NCI-H2081 treated with DMSO at 0.1 percent for 48 hours (cell line): ENCODE data around the gene INPP5A.
"Not testable (repeated sequence)": the region's sequence is repeated elsewhere in the genome, so short reads cannot be mapped to it uniquely, and the experiment has no call there.

Experiments used
- DNase-seq: peaks from one replicate; lab custom pipeline; 2025; lab: John Stamatoyannopoulos, UW

INPP5A gene

DNA sequence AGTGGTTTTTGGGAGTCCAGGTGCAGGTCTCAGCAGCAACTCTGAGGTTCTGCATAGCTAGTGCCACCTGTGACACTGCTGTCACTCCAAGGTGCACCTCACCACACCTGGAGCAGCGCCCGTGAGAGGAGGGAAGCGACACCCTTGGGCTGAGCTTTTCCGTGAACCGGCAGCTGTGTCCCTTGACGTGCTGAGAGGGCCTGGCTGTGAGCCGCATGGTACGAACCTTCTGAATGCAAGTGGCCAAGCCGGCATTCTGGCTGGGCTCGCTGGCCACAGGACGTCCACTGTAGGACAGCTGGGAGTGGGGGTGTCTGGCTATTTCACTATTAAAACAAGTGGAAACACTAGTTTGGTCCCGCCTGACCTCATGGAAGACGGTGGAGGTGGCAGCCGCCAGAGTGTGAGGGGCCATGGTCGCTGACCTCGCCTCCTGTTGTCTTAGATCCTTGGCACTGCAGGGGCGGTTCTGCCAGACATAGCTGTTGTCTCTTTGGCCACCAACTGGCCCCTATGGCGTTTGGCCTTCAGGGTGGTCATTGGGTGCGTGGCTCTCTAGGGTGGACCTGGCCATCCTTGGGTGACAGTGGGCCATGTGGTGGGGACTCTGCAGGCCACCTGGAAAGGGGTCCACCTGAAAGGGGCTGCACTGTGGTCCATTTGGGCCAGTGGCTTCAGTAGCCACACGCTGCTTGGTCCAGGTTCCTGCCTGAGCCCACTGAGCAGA is 12.9 kb downstream of the INPP5A start:
- DNase-seq, result no peak

DNA sequence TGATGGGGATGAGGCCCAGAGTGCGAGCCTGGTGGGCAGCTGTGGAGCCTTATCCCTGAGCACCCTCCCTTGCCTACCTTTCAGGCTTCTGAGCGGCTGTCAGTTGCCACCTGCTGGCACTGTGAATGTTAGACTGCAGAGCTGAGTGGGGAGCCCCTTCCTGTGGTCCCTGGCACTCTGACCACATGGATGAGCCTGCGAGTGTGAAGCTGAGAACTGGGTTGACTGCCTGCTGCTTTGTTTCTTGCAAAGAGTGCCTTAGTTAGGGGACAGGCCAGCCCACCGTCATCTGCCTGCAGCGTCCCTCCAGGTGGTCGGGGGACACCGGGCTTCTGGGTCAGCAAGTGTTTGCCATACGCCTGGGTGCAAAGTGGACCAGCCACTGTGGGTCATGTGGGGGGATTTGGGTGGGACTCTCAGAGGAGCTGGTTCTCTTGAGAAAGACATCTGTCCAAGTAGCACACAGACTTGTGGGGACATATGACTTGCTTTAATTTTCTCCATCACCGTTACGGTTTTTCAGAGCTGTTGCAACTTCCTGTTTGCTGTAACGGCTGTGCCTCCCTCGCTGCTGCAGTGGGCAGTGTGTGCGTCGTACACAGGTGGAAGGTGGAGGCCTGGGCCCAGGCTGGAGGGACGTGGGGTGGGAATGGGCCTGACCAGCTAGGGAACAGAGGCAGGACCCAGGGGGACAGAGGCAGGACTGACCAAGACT is 13.7 kb downstream of the INPP5A start:
- no peak for DNase-seq

DNA sequence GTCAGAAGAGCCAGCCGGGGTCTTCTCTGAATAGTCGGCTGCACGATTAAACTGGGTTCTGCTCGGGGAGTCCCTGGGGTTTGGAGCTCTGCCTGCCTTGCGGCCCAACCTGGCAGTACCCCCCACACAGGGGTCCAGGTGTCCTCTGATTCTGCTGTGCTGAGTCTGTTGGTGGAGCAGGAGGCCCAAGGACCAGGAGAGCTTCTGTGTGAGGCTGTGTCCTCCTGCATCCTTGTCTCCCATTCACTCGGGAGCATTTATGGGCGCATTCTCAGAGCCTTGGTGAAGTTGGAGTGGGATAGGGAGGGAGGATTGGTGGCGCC is 14.2 kb downstream of the INPP5A start:
- no peak for DNase-seq

DNA sequence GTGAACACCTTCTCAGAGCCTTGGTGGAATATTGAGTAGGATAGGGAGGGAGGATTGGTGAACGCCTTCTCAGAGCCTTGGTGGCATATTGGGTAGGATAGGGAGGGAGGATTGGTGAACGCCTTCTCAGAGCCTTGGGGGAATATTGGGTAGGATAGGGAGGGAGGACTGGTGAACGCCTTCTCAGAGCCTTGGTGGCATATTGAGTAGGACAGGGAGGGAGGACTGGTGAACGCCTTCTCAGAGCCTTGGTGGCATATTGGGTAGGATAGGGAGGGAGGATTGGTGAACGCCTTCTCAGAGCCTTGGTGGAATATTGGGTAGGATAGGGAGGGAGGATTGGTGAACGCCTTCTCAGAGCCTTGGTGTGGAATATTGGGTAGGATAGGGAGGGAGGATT is 15.0 kb downstream of the INPP5A start:
- DNase-seq, result not testable (repeated sequence)

DNA sequence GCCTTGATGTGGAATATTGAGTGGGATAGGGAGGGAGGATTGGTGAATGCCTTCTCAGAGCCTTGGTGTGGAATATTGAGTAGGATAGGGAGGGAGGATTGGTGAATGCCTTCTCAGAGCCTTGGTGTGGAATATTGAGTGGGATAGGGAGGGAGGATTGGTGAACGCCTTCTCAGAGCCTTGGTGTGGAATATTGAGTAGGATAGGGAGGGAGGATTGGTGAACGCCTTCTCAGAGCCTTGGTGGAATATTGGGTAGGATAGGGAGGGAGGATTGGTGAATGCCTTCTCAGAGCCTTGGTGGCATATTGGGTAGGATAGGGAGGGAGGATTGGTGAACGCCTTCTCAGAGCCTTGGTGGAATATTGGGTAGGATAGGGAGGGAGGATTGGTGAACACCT is 16.0 kb downstream of the INPP5A start:
- DNase-seq, result not testable (repeated sequence)

DNA sequence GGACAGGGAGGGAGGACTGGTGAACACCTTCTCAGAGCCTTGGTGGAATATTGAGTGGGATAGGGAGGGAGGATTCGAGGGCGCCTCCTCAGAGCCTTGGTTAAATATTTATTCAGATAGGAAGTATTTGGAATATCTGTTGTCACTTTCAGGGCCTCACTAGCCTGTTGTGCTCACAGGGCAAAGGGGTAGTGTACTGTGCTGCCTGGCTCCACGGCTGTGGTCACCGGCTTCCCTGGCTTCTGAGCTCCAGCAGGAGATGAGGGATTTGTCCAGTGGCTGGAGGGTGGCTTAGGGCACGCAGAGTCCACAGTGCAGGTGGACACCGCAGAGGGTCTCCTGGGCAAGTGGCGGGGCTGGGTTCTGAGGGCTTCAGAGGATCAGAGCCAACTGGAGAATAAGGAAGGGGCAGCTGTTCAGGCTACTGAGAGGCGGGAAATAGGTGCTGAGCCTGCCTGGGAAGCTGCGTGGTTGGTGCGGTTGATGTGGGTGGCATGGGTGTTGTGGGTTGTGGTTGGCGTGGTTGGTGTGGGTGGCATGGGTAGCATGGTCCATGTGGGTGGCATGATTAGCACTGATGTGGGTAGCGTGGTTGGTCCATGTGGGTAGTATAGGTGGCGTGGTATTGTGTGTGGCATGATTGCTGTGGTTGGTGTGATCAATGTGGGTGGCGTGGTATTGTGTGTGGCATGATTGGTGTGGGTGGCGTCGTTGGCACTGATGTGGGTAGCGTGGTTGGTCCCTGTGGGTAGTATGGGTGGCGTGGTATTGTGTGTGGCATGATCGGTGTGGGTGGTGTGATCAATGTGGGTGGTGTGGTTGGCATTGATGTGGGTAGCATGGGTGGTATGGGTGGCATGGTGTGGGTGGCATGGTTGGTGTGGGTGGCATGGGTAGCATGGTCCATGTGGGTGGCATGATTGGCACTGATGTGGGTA is 16.7 kb downstream of the INPP5A start:
- DNase-seq, result no peak

DNA sequence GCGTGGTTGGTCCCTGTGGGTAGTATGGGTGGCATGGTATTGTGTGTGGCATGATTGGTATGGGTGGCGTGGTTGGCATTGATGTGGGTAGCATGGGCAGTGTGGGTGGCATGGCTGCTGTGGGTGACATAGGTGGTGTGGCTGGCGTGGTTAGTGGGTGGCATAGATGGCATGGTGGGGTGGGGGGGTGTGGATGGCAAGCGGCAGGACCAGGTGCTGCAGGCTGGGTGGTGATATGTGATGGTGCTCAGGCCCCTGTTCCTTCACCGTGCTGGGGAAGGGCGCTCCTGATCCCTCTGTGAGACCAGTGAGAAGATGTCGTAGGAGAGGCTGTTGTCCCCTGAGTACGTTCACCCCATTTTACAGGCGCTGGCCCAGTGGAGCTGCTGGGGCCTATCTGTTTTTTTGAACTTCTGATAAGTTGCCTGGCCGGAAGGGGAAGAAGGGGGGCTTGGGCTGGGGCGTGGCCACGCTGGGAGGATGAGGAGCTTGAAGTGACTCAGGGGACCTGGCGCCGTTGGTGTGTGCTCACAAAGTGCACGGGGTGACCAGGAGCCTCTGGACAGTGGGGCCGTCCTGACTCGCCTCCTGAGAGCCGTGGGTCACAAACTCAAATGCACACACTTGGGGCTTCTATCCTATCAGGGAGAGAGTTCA is 17.5 kb downstream of the INPP5A start:
- DNase-seq, result no peak

DNA sequence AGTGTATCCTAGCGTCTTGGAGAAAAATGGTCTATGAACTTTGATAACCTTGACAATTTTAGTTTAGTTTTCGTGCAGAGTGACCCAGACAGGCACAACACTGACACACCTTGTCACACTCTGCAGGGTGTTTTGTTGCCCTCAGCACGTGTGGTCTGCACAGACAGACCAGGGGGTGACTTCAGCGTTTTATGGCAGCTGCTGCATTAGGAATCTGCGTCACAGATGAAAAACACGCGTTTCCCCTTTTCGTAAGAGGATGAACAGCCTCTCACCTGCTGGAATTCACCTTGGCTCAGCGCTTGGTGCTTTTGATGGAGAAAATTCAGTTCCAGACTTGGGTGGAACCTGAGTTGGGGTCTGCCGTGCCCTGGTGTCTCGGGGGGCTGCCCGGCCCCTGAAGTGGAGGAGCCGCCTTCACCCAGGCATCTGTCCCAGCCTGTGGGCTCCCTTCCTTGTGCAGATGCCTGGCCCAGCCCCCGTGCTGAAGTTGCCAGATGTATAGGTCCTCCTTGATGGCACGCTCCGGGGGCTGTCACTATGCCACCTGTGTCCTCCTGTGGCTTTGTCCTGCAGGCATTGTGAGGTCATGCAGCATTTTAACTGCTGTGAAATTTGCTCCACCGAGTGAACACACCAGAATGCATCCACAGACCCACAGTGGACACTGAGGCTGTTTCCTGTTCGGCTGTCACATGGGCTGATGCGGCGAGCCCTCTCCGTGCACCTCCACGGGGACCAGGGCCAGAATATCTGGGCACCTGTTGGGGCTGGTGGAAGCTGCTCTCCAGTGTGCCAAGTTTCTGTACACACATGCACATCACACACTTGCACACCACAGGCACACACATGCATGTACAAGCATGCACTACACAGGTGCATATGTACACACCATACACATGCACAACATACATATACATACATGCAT is 18.3 kb downstream of the INPP5A start:
- no peak for DNase-seq

DNA sequence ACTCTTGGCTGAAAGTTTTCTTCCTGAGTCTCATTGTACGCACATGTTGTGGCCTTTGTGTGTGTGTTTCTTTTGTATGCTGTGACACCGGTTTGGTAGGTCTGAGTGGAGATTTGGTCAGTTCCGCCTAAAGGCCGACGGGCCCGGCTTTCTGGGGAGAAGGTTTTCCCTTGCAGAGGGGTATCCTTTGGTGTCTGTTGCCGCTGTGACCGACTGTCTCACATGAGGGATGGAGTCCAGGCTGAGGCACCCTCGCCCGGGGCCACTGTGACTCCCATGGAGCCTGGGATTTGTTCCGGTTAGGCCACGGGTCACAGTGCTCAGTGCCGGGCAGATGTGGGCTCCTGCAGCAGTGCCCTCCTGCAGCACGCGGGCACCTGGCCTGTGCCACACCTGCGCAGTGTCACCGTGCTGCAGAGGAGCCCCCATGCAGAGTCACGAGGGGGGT is 19.4 kb downstream of the INPP5A start:
- DNase-seq, result no peak

DNA sequence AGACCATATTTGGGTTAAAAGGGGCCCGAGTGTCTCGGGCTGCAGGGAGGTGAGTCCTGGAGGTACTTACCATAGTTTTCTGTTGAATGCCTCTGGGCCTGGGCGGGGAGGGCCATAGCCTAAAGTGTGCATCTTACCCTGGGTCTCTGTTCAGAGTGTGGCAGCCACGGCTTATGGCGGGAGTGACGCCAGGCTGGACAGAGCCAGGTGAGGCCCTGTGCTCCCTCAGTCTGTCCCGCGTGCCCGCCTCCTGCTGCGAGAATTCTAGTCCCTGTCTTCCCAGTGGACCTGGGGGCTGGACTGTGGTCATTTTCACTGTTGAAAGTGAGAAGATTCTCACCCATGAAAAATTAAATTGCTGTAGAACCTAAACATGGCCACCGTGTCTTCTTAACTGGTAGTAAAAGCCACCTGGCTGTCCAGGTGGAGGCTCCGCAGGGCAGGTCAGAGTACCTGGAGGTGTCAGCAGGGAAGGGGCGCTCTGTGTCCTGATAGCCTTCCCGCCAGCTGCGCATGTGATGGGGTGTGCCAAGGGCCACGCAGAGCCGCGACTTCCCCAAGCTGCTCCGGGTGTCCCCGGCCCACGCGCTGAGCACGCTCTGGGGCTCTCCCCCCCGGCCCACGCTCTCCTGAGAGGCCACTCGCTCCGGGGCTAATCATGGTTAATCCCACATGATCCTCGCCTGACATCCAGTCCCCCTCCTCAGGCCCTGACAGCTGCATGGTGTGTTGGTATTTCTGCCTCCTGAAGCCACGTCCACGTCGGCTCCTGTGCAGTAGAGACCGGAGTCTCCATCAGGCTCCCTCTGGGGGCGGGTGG is 20.3 kb downstream of the INPP5A start:
- DNase-seq, result no peak

DNA sequence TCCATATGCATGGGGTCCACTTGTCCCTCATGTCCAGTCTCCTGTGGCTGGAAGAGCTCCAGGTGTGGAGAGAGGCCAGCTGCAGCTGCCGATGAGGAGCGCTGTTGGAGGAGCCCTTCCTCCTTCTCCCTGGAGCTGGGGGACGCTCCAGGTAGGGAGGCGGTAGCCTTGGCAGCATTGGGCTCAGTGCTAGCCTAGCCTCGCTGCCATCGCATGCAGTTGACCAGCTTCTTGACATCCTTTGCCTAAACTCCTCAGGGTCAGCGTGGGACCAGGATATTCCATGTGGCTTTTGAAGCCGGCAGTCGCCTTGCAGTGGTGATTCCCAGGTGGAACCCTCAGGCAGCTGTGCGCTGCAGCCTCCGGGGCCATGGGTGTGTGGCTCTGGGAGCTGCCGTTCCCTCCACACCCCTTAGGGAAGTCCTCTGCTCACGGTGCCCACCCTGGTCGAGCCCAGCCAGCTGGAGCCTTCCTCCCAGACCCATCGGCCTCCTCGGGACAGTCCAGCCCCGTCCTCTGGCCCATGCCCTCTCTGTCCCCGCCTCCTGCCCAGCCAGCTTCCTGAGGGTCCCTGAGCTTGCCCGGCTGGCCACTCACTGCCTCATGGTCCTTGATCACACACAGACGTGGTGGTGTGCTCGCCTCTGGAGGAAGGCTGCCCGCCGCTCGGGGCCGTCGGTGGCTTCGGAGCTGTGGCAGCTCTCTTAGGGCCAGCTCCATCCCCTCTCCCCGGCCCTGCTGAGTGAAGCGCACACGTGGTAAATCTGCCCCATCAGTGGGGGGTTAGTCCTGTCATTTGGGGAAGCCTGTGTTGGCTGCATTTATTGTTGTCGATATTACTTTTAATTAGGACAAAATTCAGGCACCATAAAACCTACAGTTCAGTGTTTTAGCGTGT is 21.2 kb downstream of the INPP5A start:
- DNase-seq, result no peak

DNA sequence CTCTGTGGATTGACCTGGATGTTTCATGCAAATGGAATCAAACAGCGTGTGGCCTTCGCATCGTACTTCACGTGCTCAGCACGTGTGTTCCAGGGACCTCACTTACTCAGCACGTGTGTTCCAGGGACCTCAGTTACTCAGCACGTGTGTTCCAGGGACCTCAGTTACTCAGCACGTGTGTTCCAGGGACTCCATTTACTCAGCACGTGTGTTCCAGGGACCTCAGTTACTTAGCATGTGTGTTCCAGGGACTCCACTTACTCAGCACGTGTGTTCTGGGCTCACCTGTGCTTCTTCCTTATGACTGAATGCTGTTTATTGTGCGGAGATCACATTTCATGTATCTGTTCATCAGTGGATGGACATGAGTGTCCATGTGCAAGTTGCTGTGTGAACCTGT is 22.0 kb downstream of the INPP5A start:
- no peak for DNase-seq

DNA sequence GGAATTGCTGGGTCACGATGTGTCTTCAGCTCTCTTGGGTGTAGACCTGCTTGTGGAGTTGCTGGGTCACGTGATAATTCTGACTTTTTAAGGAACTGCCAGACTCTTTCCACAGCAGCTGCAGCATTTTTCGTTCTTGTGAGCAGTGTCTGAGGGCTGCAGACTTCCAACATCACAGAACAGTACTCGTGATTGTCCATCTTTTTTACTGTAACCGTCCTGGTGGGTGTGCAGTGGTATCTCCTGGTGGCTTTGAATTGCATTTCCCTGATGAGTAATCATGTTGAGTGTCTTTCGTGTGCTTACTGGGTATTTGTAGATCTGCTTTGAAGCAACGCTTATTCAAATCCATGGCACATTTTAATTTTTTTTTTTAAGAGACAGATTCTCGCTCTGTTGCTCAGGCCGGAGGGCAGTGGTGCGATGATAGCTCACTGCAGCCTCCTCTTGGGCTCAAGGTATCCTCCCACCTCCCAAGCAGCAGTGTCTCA is 22.7 kb downstream of the INPP5A start:
- no peak for DNase-seq

DNA sequence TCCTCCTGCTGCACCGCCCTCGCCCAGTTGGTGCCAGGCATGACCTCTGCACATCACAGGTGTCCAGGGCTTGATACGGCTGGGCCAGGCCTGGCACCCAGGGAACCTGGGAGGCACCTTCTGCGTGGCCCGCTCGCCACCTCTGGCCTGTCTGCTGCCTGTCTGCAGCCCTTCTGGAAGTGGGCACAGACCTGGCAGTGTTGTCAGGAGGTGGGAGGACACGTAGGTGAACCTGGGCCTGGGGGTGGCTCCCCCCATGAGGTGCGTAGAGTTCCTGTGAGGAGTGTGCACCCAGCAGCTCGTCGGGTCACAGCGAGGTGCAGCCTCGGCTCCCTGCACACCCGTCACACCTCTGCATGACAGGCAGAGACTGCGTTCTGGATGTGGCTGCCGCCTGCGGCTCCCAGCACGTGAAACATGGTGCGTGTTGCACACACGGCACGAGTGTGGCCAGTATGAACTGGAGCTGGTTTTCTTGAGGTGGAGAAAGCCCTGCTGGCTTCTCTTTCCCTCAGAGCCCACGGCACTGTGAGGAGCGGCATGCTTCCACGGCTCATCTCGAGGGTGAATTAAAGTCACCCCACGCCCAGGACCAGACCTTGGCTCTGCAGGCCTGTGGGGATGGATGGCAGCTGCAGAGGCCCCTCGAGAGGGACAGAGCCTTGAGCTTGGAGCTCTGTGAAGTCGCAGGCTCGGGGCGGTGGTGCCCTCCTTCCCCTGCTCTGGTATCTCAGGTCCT is 24.8 kb downstream of the INPP5A start:
- no peak for DNase-seq

DNA sequence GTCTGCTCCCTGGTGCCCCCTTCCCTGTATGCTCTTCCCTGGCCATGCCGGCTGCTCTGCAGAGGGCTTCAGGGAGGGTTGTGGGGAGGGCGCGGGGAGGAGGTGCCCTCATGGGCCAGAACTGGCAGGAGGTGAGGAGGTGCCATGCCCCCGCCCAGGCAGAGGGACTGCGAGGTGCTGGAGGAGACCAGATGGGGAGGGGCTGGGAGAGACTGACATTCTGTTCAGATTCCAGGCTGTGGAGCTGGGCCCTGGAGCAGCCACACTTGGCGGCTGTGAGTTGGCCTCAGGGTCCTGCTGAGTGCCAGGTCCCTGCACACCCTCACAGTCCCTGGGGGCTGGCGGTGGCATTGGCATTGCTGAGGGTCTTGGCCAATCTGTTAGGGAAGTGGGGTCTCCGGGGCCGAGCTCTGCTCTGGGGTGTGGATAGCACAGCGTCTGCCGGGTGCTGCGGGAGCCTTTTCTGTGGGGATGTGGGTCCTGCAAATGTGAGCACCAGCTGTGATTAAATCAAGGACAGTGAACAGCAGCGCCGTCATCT is 25.4 kb downstream of the INPP5A start:
- no peak for DNase-seq

DNA sequence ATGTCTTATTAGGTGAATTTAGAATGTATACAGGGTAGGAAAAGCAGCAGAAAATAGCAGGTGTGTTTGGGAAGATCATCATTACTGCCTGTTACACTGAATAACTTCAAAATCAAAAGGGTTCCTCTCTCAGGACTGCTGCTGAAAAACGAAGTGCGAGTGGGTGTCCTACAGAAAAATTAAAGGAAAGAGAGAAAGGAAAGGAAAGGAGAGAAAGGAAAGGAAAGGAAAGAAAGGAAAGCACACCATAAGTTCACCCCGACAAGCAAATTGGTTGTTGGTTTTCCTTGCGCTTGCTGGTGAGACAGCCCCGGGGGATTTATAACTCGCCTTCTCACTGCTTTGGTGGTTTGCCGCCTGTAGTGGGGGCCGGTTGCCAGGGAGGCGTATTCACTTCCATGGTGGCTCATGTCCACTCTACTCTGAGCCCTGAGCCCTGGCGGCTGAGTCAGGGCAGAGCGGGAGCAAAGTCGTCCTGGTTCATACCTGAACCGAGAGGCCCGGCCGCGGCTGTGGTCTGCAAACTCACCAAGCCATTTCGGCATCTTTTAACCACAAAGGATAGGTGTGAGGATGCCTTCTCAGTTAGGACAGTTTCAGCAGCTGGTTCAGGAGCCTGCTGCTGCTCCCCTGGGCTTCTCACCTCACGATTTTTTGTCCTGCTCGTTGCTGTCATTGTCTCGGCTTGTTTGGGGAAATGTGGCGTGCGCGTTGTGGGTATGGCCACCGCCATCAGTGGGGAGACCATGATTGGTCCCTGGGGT is 26.1 kb downstream of the INPP5A start:
- DNase-seq, result no peak

DNA sequence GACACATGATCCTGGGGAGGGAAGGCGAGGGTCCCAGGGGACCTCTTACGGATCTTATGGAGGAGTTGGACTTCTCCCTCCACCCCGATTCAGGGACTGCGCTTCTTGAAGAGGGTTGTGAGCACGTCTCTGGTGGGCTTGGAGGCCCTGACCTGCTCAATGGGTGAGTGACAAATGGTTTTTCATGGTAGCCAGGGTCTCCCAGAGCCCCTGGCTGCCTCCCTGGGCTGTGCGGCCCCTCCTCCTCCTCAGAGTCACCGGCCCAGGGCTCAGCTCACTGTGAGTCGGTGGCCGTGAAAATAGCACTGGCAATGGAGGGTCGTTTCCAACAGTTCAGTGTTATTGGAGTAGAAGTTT is 26.6 kb downstream of the INPP5A start:
- no peak for DNase-seq
